DMS53 treated with DMSO at 0.1 percent for 48 hours (cell line): ENCODE measurements around the gene MDM4.
"Not testable (repeated sequence)": the region's sequence is repeated elsewhere in the genome, so short reads cannot be mapped to it uniquely, and the experiment has no call there.

Source experiments
- DNase-seq: peaks from one replicate; lab custom pipeline; 2025; ENCODE audit not compliant: unreplicated experiment; lab: John Stamatoyannopoulos, UW

MDM4 gene

GRCh38 chr1:204516180-204516879 is at the start of gene MDM4:
MDM4 (plus strand) TSS chr1:204516406; CDS start chr1:204525519, 9,113 bp downstream.
- peak; percentile 98 for DNase-seq

DNA sequence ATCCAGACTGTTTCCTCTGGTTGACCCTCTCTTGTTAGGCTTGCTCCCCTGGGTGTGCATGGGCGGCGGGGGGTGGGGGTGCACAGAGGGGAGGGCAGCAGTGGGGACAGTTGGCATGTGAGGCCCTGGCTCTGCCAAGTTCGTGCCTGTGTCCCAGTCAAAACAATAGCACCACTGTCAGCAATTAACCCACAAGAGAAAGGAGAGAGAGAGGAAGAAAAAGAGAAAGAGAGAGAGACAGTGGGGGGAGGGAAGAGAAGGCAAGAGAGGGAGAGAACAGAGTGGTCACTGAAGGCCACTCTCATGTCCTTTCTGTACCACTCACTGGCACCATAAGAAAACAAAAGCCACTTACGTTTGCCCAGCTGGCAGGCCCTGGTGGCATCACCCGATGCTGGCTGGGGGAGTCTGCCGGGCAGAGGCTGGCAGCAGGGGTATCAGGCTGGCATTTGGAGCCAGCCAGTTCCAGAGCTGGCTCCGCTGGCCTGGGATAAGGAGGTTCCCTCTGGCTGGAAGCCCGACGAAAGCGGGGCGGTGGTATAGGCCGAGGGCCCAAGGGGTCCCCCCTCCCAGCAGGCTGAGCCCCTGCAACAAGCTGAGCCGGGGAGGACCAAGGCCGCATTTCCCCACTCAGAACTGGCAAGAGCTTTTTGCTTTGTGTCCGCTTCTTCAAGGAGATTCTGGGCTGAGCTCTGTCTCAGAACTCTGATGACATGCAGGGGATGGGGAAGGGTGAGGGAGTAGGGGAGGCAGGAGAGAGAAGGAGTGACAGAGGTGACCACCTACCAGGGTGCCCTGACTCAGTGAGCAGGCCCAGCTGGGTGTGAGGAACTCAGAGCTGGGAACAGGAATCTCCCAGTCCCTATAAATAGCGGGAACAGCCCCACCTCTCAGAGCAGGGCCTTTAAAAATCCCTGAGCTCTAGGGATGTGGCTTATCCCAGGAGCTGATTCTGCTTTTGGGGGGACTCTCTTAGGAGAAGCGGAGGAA is 49.5 kb upstream of the MDM4 start:
- DNase-seq: no peak

DNA sequence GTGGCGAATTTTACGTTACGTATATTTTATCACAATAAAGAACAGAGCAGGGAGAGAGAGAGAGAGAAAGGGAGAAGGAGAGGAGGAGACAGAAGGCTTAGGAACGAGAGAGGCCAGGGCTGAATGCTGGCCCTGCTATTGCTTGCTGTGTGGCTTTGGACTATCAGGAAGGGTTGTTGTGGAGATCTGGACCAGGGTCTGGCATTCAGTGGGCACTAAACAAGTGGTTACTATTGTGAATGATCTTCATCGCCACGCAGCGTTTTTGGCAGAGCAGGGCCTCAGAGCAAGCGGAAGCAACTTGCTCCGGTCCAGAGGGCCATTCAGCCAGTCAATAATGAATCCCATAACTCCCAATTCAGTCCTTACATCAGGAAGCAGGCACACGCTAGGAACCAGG is 48.0 kb upstream of the MDM4 start:
- DNase-seq: no peak

GRCh38 chr1:204468766-204469302 is 47.4 kb upstream of the MDM4 start:
- no peak for DNase-seq

- no peak for DNase-seq
Measured at GRCh38 chr1:204469304-204469703, 46.9 kb upstream of the MDM4 start.

DNA sequence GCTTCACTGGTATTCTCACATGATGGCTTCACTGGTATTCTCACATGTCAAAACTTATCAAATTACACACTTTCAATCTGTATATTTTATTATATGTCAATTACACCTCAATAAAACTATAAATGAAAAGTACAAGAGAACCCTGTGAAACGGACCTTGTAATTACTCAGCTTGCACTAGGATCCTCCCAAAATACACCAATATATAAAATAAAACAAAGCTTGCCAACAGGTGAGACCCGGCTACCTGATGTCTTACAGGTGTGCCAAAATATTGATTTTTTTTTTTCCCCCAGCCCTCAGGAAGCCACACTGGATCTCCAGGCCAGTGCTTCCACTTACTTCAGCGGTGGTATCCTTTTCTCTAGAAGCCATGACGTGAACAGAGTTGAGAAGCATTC is 44.5 kb upstream of the MDM4 start:
- no peak for DNase-seq

GRCh38 chr1:204472660-204473059 is 43.5 kb upstream of the MDM4 start:
- no peak for DNase-seq

- DNase-seq: no peak
Measured at GRCh38 chr1:204473400-204473965, 42.7 kb upstream of the MDM4 start.

DNA sequence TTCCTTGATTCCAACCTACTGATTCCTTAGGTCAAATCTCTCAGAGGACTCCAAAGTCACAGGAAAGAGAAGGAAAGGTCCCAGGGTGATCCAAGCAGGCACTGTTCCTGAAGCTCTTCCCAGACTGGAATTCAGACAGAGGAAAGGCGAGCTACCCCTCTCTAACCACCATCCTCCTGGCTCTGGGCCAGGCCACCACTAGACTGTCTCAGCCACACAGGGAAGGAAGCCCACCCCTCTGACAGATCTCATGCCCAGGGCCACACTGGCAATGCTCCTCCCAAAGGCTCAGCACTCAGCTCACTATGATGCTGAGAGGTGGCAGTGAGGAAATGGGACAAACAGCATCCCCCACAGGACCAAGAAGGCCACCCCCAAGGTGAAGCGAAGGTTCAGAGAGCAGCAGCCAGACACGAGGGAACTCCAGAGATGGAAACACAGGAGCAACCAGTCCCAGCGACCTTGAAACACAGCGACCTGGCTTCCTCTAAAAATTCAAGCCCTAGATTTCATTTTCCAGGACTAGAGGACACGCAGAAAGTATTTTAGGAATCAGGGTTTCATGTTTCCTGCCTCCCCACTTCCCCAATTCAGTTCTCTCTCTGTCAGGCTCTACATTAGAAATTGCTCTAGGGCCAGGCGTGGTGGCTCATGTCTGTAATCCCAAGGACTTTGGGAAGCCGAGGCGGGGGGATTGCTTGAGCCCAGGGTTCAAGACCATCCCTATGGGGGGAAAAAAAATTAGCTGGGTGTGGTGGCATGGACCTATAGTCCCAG is 40.4 kb upstream of the MDM4 start:
- no peak for DNase-seq

- no peak for DNase-seq
Measured at GRCh38 chr1:204476563-204476962, 39.6 kb upstream of the MDM4 start.

- no peak for DNase-seq
Measured at GRCh38 chr1:204477036-204477740, 39.0 kb upstream of the MDM4 start.

- DNase-seq: no peak
Measured at GRCh38 chr1:204478172-204478899, 37.9 kb upstream of the MDM4 start.

DNA sequence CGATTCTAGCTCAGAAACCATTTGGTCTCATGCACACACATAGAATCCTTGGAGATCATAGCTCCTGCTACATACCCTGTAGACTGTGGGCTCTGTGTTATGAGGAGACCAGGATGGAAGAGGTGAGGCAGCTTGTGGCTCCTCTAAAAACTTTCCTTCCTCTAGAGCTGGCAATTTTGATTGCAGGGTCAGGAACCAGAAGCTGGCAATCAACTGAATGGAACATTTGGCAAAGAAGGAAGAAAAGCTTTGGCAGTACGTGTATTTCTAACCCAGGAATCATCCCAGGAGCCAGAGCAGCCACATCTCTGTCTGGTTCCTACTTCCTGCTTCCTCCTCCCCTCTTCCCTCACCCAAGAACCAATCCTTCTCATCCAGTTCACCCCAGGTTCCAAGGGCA is 37.3 kb upstream of the MDM4 start:
- no peak for DNase-seq

DNA sequence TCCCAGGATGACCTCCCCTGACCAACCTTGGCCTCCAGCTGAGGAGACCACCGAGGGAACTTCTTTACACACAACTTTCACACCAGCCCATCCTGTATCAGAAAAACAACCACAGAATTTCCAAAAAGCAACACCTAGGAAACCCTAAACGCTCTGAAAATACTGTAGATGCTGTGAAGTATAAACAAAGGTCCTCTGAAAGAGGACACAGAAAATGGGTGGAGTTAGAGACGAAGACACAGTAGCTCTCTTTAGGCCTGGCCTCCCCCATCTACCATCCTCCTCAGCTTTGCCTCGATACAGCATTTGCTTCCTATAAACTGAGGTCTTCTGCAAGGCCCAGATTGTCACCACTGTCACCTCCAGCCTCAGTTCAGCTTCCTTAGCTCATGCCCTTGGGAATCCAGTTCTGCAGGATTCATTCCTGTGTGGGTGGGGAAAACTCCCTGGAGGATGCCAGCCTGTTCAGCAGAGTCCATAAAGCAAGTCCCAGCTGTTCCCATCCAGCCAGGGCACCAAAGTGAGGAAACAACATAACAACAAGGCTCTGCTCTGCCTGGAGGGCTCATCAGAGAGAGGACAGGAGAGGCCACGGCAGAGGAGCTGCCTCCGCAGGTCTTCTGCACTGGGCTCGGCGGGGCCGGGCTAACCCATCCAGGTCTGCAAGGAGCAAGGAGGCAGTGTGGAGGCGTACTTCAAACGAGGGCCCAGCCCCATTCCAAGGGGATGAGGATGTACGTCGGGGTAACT is 36.6 kb upstream of the MDM4 start:
- no peak for DNase-seq

- DNase-seq: no peak
Measured at GRCh38 chr1:204480515-204480914, 35.7 kb upstream of the MDM4 start.

DNA sequence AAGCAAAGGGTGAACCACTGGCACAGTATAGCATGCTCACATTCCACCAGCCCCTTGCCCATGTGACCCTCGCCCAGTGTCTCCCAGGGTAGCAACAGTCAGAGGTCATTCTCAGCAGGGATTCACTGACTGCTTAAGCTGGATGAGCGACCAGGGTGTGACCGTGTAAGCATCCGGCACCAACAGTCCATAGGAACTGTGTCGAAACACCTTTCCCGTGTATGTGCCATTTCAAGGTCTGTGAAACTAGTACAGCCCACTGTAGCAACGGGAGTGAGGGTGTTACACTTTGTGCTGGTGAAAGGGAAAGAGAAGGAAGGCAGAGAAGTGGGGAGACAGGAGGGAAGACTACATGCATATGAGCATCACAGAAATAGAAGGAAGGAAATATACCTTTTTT is 32.4 kb upstream of the MDM4 start:
- DNase-seq: no peak

DNA sequence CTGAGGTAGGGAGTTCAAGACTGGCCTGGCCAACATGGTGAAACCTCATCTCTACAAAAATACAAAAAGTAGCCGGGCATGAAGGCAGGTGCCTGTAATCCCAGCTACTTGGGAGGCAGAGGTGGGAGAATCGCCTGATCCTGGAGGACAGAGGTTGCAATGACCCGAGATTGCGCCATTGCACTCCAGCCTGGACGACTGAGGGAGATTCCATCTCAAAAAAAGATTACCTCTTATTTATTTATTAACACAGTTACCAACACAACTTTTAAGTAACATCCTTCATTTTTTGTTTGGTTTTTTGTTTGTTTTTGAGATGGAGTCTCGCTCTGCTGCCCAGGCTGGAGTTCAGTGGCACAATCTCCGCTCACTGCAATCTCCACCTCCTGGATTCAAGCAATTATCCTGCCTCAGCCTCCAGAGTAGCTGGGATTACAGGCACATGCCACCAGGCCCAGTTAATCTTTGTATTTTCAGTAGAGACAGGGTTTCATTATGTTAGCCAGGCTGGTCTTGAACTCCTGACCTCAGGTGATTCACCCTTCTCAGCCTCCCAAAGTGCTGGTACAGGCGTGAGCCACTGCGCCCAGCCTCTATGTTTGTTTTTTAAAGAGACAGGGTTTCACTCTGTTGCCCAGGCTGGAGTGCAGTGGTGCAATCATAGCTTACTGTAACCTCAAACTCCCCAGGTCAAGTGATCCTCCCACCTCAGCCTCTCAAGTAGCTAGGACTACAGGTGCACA is 29.5 kb upstream of the MDM4 start:
- not testable (repeated sequence) for DNase-seq

DNA sequence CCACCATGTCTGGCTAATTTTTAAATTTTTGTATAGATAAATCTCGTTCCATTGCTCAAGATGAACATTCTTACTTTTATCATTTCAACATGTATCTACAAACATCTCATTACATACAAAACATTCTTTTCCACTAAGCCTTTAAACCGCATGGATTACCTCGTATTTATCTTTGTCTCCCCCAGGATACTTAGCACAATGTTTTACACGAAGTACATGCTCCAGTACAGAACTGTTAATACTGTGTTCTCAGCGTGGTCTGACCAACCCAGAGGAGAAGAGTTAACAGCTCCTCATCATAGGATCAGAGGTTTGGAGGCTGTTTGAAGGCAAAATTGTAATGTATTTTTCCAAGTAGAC is 29.0 kb upstream of the MDM4 start:
- DNase-seq: no peak
